Gastroesophageal sphincter (tissue), 4 donors: ENCODE measurements around the gene ZMIZ1. TPM values are rescaled to one million over a fixed set of nuclear protein-coding genes. Genes with fewer than 3 reads are reported as not detected.
A peak's percentile ranks its signal among the peaks of the same experiment; 100 is the strongest.

ENCODE experiments used
- ATAC-seq: fragments of 150-250 bp; one replicate; pipeline ENCODE4 v1.9.1; 2016; ENCODE audit warnings: mild to moderate bottlenecking, moderate library complexity
- H3K27ac ChIP-seq, 4 donors: fragments of 200-600 bp; sonication (generic) in 3 of 4; 1 replicate in 3 of 4; 2 replicates in 1 of 4; pipeline ENCODE4 v1.5.1; 2016 to 2019
- H3K27me3 ChIP-seq: fragments of 200-600 bp; sonication (generic); one replicate; pipeline ENCODE4 v1.5.1; 2019
- H3K36me3 ChIP-seq, 2 donors: fragments of 200-600 bp; sonication (generic); one replicate each; pipeline ENCODE4 v1.5.1; 2019; ENCODE audit warnings: control low read depth in 1 of 2
- H3K4me1 ChIP-seq, 3 donors: fragments of 200-600 bp; sonication (generic); 1 replicate in 2 of 3; 2 replicates in 1 of 3; pipeline ENCODE4 v1.5.1; 2016 to 2019; ENCODE audit warnings: control low read depth in 2 of 3
- H3K4me3 ChIP-seq, 2 donors: fragments of 200-600 bp; sonication (generic); one replicate each; pipeline ENCODE4 v1.5.1; 2019; ENCODE audit warnings: mild to moderate bottlenecking in 1 of 2, moderate library complexity in 1 of 2
- H3K9me3 ChIP-seq, 3 donors: fragments of 200-600 bp; sonication (generic); one replicate each; pipeline ENCODE4 v1.5.1; 2017 to 2019; ENCODE audit warnings: control low read depth in 2 of 3
- EP300 ChIP-seq: sonication (generic); formaldehyde crosslinking; IDR thresholded peaks from one replicate; pipeline ENCODE4 v1.6.1; 2017; ENCODE audit warnings: antibody characterized with exemption, mild to moderate bottlenecking
- POLR2A ChIP-seq, 2 donors: fragments of 450-650 bp; IDR thresholded peaks; one replicate each; pipeline ENCODE4 v1.6.1; 2017; ENCODE audit warnings: antibody characterized with exemption in 2 of 2, mild to moderate bottlenecking in 2 of 2, moderate library complexity in 1 of 2
- POLR2AphosphoS5 ChIP-seq: sonication (generic); formaldehyde crosslinking; IDR thresholded peaks from one replicate; pipeline ENCODE4 v1.6.1; 2017; ENCODE audit warnings: antibody characterized with exemption
- WGBS, 2 donors: methylation state at CpG; one replicate each; pipeline ENCODE4 v1.1.5; 2018; ENCODE audit warnings: low coverage in 1 of 2; 5-methylcytosine and 5-hydroxymethylcytosine counted together
- total RNA-seq, 4 donors: library from RNA; depleted of rRNA; stranded (reverse); fragments of >200 nt; gene quantifications; one replicate each; pipeline ENCODE4 v1.1.0, GENCODE V29; 2016
- TF ChIP-seq, protein P1 (sequence below), 4 experiments: fragments of 200-600 bp in 2 of 4; fragments of 450-650 bp in 2 of 4; sonication (generic) in 1 of 4; IDR thresholded peaks; one replicate each; pipeline ENCODE4 v1.5.1; 2017 to 2019; ENCODE audit warnings: antibody characterized with exemption in 4 of 4, mild to moderate bottlenecking in 2 of 4, moderate library complexity in 2 of 4

The ZMIZ1 gene
- total RNA-seq, 4 donors from 2014 or later, result 36.3 to 79.2 (median 67.1) TPM

DNA sequence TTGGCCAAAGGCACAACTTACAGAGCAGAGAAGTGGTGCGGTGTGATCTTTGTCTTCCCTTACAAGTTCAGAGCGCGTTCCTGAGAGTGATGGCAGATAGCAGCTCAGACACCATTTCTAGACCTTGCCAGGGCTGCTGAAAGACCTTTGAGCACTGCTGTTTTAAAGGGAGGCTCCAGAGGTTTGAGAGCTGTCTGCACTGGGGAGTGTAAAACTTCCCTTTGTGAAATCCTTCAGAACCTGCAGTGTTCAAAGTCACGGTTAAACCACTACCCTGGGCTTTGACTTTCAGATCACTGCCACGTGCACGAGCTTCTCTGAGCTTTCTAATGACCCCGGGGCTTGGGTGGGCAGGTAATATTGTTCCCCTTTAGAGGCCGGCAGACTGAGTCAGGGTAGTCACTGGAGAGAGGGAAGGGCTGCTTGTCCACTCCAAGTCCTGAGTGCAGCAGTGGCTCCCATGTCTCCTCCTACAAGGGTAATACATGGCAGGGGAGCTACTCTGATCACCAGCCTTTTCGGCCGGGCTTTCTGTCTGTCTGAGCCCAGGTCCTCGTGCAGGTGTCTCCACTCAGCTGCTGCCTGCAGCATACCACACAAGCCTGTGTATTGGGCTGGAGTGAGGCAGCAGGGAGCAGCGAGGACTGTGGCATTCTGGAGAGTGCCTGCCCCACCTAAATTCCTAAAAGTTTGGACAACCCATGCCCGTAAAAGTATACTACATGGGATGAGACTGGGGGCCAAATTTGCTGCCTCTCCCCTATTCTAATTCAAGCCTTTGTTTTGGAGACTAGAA, 63.3 kb downstream of the ZMIZ1 start:
- H3K4me3 ChIP-seq, result no peak overlapping the region
- H3K9me3 ChIP-seq, result no peaks in the 10 kb centered on the region
- peaks cover under 1 to 98% (median 47%) of the 10 kb centered on the region in 3 donors for H3K4me1 ChIP-seq
- H3K27me3 ChIP-seq, result no peaks in the 10 kb centered on the region
- H3K27ac ChIP-seq, result peak overlapping the region in 3 of 4 donors; percentile 48 to 58 (median 58)
- H3K36me3 ChIP-seq, result peaks cover 0 to 21% of the 10 kb centered on the region in 2 donors
- TF ChIP-seq EP300, result no peak
- no peak for TF ChIP-seq POLR2AphosphoS5
- TF ChIP-seq, protein P1, sequence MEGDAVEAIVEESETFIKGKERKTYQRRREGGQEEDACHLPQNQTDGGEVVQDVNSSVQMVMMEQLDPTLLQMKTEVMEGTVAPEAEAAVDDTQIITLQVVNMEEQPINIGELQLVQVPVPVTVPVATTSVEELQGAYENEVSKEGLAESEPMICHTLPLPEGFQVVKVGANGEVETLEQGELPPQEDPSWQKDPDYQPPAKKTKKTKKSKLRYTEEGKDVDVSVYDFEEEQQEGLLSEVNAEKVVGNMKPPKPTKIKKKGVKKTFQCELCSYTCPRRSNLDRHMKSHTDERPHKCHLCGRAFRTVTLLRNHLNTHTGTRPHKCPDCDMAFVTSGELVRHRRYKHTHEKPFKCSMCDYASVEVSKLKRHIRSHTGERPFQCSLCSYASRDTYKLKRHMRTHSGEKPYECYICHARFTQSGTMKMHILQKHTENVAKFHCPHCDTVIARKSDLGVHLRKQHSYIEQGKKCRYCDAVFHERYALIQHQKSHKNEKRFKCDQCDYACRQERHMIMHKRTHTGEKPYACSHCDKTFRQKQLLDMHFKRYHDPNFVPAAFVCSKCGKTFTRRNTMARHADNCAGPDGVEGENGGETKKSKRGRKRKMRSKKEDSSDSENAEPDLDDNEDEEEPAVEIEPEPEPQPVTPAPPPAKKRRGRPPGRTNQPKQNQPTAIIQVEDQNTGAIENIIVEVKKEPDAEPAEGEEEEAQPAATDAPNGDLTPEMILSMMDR (IDR thresholded peaks at IDR 0.05), result no peak
- no peak for TF ChIP-seq POLR2A (IDR thresholded peaks at IDR 0.05)
- WGBS, 2 donors, result 60% methylated on average over 2 of the region's 13 CpGs; no CpG with 5 or more reads in 1 of the 2 donors
- no peak for ATAC-seq

- ATAC-seq, result no peak
- WGBS, 2 donors, result 62 to 67% methylated on average over 1 to 5 of the region's 7 CpGs
- Histone ChIP-seq H3K9me3 (no peaks in the 10 kb centered on the region), H3K27ac (peak overlapping the region in 3 of 4 donors; percentile 48 to 58 (median 58)), H3K36me3 (peaks cover 0 to 16% of the 10 kb centered on the region in 2 donors), H3K4me1 (peaks cover 7 to 98% (median 47%) of the 10 kb centered on the region in 3 donors), H3K4me3 (no peak overlapping the region), H3K27me3 (no peaks in the 10 kb centered on the region)
- TF ChIP-seq POLR2A (IDR thresholded peaks at IDR 0.05), result no peak
- TF ChIP-seq EP300, result no peak
- TF ChIP-seq, protein P1 (IDR thresholded peaks at IDR 0.05), result no peak
- TF ChIP-seq POLR2AphosphoS5, result no peak
These were observed 64.1 kb downstream of the ZMIZ1 start for GRCh38 chr10:79132681-79133381.

GRCh38 chr10:79133416-79133815, 64.7 kb downstream of the ZMIZ1 start:
- peaks cover 0 to 16% of the 10 kb centered on the region in 2 donors for H3K36me3 ChIP-seq
- no peaks in the 10 kb centered on the region for H3K27me3 ChIP-seq
- H3K4me1 ChIP-seq, result peaks cover 7 to 98% (median 47%) of the 10 kb centered on the region in 3 donors
- ATAC-seq, result no peak
- peak overlapping the region in 2 of 4 donors; percentile 58 for H3K27ac ChIP-seq
- no peaks in the 10 kb centered on the region for H3K9me3 ChIP-seq
- 0 to 41% methylated on average over 2 of the region's 2 CpGs for WGBS, 2 donors
- no peak overlapping the region for H3K4me3 ChIP-seq
- TF ChIP-seq POLR2AphosphoS5 (no peak), EP300 (no peak), POLR2A (IDR thresholded peaks at IDR 0.05) (no peak)
- TF ChIP-seq, protein P1 (IDR thresholded peaks at IDR 0.05), result no peak

DNA sequence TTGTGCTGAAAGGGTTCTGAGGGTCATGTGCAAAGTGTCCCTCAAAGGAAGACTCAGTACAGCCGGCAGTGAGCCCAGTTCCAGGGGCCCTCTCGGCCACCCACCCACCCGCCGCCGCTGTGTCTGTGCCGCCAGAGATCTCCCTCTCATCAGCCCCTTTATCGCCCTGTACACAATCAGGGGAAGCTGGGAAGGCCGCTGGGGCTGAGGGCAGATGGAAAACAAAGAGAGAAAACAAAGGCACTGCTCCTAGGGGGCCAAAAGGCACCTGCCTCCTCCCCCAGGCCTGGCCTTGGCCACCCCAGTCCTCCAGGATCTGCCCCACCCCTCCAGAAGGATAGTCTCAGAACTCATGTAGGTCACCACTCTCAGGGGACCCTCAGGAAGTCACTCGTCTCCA, 67.0 kb downstream of the ZMIZ1 start:
- 20 to 78% methylated on average over 1 to 3 of the region's 9 CpGs for whole genome bisulfite sequencing, 2 donors
- TF ChIP-seq POLR2A (IDR thresholded peaks at IDR 0.05), result no peak
- ATAC-seq, result no peak
- no peaks in the 10 kb centered on the region for H3K27me3 ChIP-seq
- H3K36me3 ChIP-seq, result peaks cover 0 to 21% of the 10 kb centered on the region in 2 donors
- no peak overlapping the region for H3K4me3 ChIP-seq
- peaks cover 7 to 98% (median 49%) of the 10 kb centered on the region in 3 donors for H3K4me1 ChIP-seq
- H3K27ac ChIP-seq, result peak overlapping the region in 3 of 4 donors; percentile 60 to 88 (median 82)
- H3K9me3 ChIP-seq, result no peaks in the 10 kb centered on the region

GRCh38 chr10:79136236-79137005, 67.7 kb downstream of the ZMIZ1 start:
- Histone ChIP-seq H3K36me3 (peaks cover 0 to 21% of the 10 kb centered on the region in 2 donors), H3K27me3 (no peaks in the 10 kb centered on the region), H3K4me3 (no peak overlapping the region), H3K27ac (peak overlapping the region in 3 of 4 donors; percentile 60 to 88 (median 82)), H3K9me3 (no peaks in the 10 kb centered on the region), H3K4me1 (peaks cover 7 to 98% (median 55%) of the 10 kb centered on the region in 3 donors)
- ATAC-seq, result no peak
- 17 to 67% methylated on average over 1 of the region's 2 CpGs for WGBS, 2 donors
- TF ChIP-seq POLR2A (IDR thresholded peaks at IDR 0.05), result no peak
- peak; percentile 43 for TF ChIP-seq POLR2AphosphoS5
